H9 (cell line): Measurements from ENCODE around the gene SLC12A3. TPM values are rescaled to one million over a fixed set of nuclear protein-coding genes. Genes with fewer than 3 reads are reported as not detected.

Experiments used
- DNase-seq: peaks from one replicate; pipeline ENCODE4 v3.0.0-alpha.2; 2017
- H2AFZ ChIP-seq: one replicate; pipeline ENCODE4 v1.6.1; 2013; ENCODE audit warnings: mild to moderate bottlenecking, low read length, control low read depth, moderate library complexity
- H2AK5ac ChIP-seq: 2 replicates; pipeline ENCODE4 v1.6.1; 2013; ENCODE audit warnings: low read length, control low read depth, mixed read lengths; ENCODE audit not compliant: insufficient read length
- H2BK120ac ChIP-seq: one replicate; pipeline ENCODE4 v1.6.1; 2013; ENCODE audit warnings: low read depth, mild to moderate bottlenecking, low read length, control low read depth, inconsistent platforms; ENCODE audit not compliant: poor library complexity, severe bottlenecking
- H2BK12ac ChIP-seq: 2 replicates; pipeline ENCODE4 v1.6.1; 2013; ENCODE audit warnings: low read length, control low read depth, mixed read lengths, low read depth; ENCODE audit not compliant: insufficient read length
- H2BK15ac ChIP-seq: 2 replicates; pipeline ENCODE4 v1.6.1; 2013; ENCODE audit warnings: low read depth, low read length, control low read depth
- H2BK20ac ChIP-seq: one replicate; pipeline ENCODE4 v1.6.1; 2013; ENCODE audit warnings: low read depth, mild to moderate bottlenecking, low read length, control low read depth, inconsistent platforms; ENCODE audit not compliant: poor library complexity, severe bottlenecking
- H2BK5ac ChIP-seq: 2 replicates; pipeline ENCODE4 v1.6.1; 2013; ENCODE audit warnings: low read length, control low read depth, mixed read lengths; ENCODE audit not compliant: insufficient read length
- H3K14ac ChIP-seq: 2 replicates; pipeline ENCODE4 v1.6.1; 2013; ENCODE audit warnings: low read length, control low read depth; ENCODE audit not compliant: insufficient read depth
- H3K18ac ChIP-seq: 2 replicates; pipeline ENCODE4 v1.6.1; 2013; ENCODE audit warnings: low read depth, mild to moderate bottlenecking, mixed read lengths, low read length, control low read depth; ENCODE audit not compliant: insufficient read length
- H3K23ac ChIP-seq: 2 replicates; pipeline ENCODE4 v1.6.1; 2013; ENCODE audit warnings: low read length, control low read depth, mixed read lengths, low read depth; ENCODE audit not compliant: insufficient read length
- H3K23me2 ChIP-seq: 2 replicates; pipeline ENCODE4 v1.6.1; 2013; ENCODE audit warnings: low read depth, mild to moderate bottlenecking, mixed read lengths, low read length, control low read depth; ENCODE audit not compliant: insufficient read length, poor library complexity, severe bottlenecking
- H3K27ac ChIP-seq: 2 replicates; pipeline ENCODE4 v1.5.1; 2013; ENCODE audit warnings: low read length, control low read depth, mixed read lengths, low read depth; ENCODE audit not compliant: insufficient read length
- H3K27me3 ChIP-seq: 2 replicates; pipeline ENCODE4 v1.6.1; 2013; ENCODE audit warnings: low read length, control low read depth, inconsistent platforms; ENCODE audit not compliant: insufficient read depth
- H3K4ac ChIP-seq: 2 replicates; pipeline ENCODE4 v1.6.1; 2013; ENCODE audit warnings: low read depth, mild to moderate bottlenecking, control low read depth, inconsistent platforms, low read length, moderate library complexity
- H3K4me1 ChIP-seq: 2 replicates; pipeline ENCODE4 v1.6.1; 2013; ENCODE audit warnings: low read length, control low read depth, inconsistent platforms; ENCODE audit not compliant: insufficient read depth
- H3K4me2 ChIP-seq: 2 replicates; pipeline ENCODE4 v1.6.1; 2013; ENCODE audit warnings: low read length, control low read depth, mixed read lengths; ENCODE audit not compliant: insufficient read length, insufficient read depth
- H3K56ac ChIP-seq: 2 replicates; pipeline ENCODE4 v1.6.1; 2013; ENCODE audit warnings: low read depth, mild to moderate bottlenecking, mixed read lengths, low read length, control low read depth; ENCODE audit not compliant: insufficient read length
- H3K79me1 ChIP-seq: 2 replicates; pipeline ENCODE4 v1.6.1; 2013; ENCODE audit warnings: low read depth, mild to moderate bottlenecking, moderate library complexity, low read length, control low read depth, inconsistent platforms; ENCODE audit not compliant: insufficient read depth, poor library complexity, severe bottlenecking
- H3K79me2 ChIP-seq: 2 replicates; pipeline ENCODE4 v1.6.1; 2013; ENCODE audit warnings: low read length, control low read depth, inconsistent platforms; ENCODE audit not compliant: insufficient read depth
- H3K9ac ChIP-seq: 2 replicates; pipeline ENCODE4 v1.6.1; 2013; ENCODE audit warnings: low read length, control low read depth, mixed read lengths; ENCODE audit not compliant: insufficient read length; ENCODE audit errors: extremely low read depth
- H3K9me3 ChIP-seq: one replicate; pipeline ENCODE4 v1.6.1; 2013; ENCODE audit warnings: low read depth, low read length, inconsistent platforms; ENCODE audit not compliant: control insufficient read depth
- H3T11ph ChIP-seq: one replicate; pipeline ENCODE4 v1.6.1; 2013; ENCODE audit warnings: mild to moderate bottlenecking, low read length, control low read depth, inconsistent platforms
- H4K20me1 ChIP-seq: one replicate; pipeline ENCODE4 v1.6.1; 2013; ENCODE audit not compliant: control insufficient read depth, insufficient read length, insufficient read depth
- H4K5ac ChIP-seq: 2 replicates; pipeline ENCODE4 v1.6.1; 2013; ENCODE audit warnings: low read depth, mild to moderate bottlenecking, mixed read lengths, low read length, control low read depth; ENCODE audit not compliant: insufficient read length
- H4K8ac ChIP-seq: replicated peaks from 2 replicates; pipeline ENCODE4 v1.6.1; 2013; ENCODE audit warnings: low read length, control low read depth, mixed read lengths, low read depth; ENCODE audit not compliant: insufficient read length
- H4K91ac ChIP-seq: 2 replicates; pipeline ENCODE4 v1.6.1; 2013; ENCODE audit warnings: low read depth, mild to moderate bottlenecking, moderate library complexity, mixed read lengths, low read length, control low read depth; ENCODE audit not compliant: insufficient read length
- H3K27ac Mint-ChIP-seq, 3 experiments: 2 replicates in 2 of 3; 3 replicates in 1 of 3; pipeline ENCODE4 v1.8.0; 2020 to 2021; ENCODE audit warnings: mixed read lengths in 3 of 3, mild to moderate bottlenecking in 1 of 3, moderate library complexity in 1 of 3
- H3K27me3 Mint-ChIP-seq: 2 replicates; pipeline ENCODE4 v1.8.0; 2021; ENCODE audit warnings: low read depth, mild to moderate bottlenecking, moderate library complexity, mixed read lengths
- H3K36me3 Mint-ChIP-seq, 3 experiments: 2 replicates in 2 of 3; 3 replicates in 1 of 3; pipeline ENCODE4 v1.8.0; 2020 to 2021; ENCODE audit warnings: low read depth in 3 of 3, mixed read lengths in 3 of 3; ENCODE audit not compliant: insufficient read depth in 1 of 3
- H3K4me1 Mint-ChIP-seq, 2 experiments: 2 replicates each; pipeline ENCODE4 v1.8.0; 2020; ENCODE audit warnings: mixed read lengths in 2 of 2
- H3K4me3 Mint-ChIP-seq, 2 experiments: 2 replicates in 1 of 2; 3 replicates in 1 of 2; pipeline ENCODE4 v1.8.0; 2020 to 2021; ENCODE audit warnings: mild to moderate bottlenecking in 2 of 2, mixed read lengths in 2 of 2, moderate library complexity in 1 of 2
- H3K9me3 Mint-ChIP-seq, 2 experiments: 2 replicates in 1 of 2; 3 replicates in 1 of 2; pipeline ENCODE4 v1.8.0; 2020; ENCODE audit warnings: mild to moderate bottlenecking in 2 of 2, mixed read lengths in 2 of 2, moderate library complexity in 1 of 2
- WGBS: extraction: QIAGEN DNeasy Blood & Tissue Kit; methylation state at CpG from one replicate; pipeline ENCODE4 v1.1.7; 2013; ENCODE audit warnings: missing lambda C conversion rate, low lambda C conversion rate, mixed read lengths; ENCODE audit not compliant: insufficient read length; ENCODE audit errors: extremely low coverage; 5-methylcytosine and 5-hydroxymethylcytosine counted together
- total RNA-seq: library from RNA; stranded (reverse); gene quantifications from 2 replicates; pipeline ENCODE4 v1.2.1, GENCODE V29; 2021
- TF ChIP-seq, protein P1 (sequence below): fragments of 200-600 bp; sonication (generic); conservative IDR thresholded peaks from 3 replicates; pipeline ENCODE4 v1.8.0; 2021; ENCODE audit warnings: antibody characterized with exemption, mild to moderate bottlenecking

Gene SLC12A3
- total RNA-seq, 1 experiment from 2014 or later, result not detected

DNA sequence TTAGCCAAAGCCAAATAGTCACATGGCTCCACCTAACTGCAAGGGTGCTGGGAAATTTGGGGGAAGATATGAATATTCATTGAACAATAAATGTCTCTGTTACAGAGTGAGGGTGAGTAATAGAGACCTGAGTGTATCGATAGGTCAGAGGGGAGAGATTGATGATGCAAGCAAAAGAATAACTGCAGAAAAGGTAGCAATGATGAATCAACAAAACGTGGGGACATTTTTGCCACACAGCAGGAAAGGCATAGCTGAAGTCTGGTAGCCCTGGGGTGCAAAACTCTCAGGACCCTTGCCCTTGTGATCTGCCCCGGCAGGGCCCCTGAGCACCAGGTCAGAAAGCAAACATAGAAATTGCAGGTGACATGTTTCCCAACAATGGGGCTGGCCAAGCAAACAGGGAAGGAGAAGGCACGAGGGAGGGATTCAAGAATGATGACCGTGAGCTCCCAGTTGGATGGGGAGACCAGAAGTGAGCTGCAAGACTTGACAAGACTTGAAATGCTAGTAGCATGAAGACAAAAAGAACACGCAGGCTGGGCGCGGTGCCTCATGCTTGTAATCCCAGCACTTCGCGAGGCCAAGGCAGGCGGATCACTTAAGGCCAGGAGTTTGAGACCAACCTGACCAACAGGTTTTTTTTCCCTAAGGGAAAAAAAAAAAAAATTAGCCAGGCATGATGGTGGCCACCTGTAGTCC lies 54.2 kb downstream of the SLC12A3 start:
- H3K4ac ChIP-seq, result no peak overlapping the region
- TF ChIP-seq, protein P1, sequence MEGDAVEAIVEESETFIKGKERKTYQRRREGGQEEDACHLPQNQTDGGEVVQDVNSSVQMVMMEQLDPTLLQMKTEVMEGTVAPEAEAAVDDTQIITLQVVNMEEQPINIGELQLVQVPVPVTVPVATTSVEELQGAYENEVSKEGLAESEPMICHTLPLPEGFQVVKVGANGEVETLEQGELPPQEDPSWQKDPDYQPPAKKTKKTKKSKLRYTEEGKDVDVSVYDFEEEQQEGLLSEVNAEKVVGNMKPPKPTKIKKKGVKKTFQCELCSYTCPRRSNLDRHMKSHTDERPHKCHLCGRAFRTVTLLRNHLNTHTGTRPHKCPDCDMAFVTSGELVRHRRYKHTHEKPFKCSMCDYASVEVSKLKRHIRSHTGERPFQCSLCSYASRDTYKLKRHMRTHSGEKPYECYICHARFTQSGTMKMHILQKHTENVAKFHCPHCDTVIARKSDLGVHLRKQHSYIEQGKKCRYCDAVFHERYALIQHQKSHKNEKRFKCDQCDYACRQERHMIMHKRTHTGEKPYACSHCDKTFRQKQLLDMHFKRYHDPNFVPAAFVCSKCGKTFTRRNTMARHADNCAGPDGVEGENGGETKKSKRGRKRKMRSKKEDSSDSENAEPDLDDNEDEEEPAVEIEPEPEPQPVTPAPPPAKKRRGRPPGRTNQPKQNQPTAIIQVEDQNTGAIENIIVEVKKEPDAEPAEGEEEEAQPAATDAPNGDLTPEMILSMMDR, result no peak
- WGBS, result no CpG with 5 or more reads among the region's 11 CpGs
- no peaks in the 10 kb centered on the region for H3K9me3 ChIP-seq
- H3K27ac Mint-ChIP-seq, result no peak overlapping the region; a peak in 1 of 7 replicates
- H3K4me3 Mint-ChIP-seq, result no peak overlapping the region
- no peaks in the 10 kb centered on the region for H3K79me1 ChIP-seq
- peaks cover 15% of the 10 kb centered on the region for H3K27me3 Mint-ChIP-seq
- peaks cover 0 to 2% of the 10 kb centered on the region in 2 experiments; a peak in 1 of 5 replicates for H3K9me3 Mint-ChIP-seq
- no peak overlapping the region for H3K27ac ChIP-seq
- no peak overlapping the region for H3K14ac ChIP-seq
- no peaks in the 10 kb centered on the region for H3K23me2 ChIP-seq
- no peak overlapping the region for H2BK15ac ChIP-seq
- H4K91ac ChIP-seq, result no peak overlapping the region
- H4K5ac ChIP-seq, result no peak overlapping the region
- H3K56ac ChIP-seq, result no peak overlapping the region
- DNase-seq, result no peak
- no peak overlapping the region for H3K18ac ChIP-seq
- H3T11ph ChIP-seq, result no peak overlapping the region
- H3K4me2 ChIP-seq, result no peak overlapping the region
- H3K79me2 ChIP-seq, result no peaks in the 10 kb centered on the region
- no peaks in the 10 kb centered on the region for H3K27me3 ChIP-seq
- H3K4me1 Mint-ChIP-seq, result peaks cover 3 to 6% of the 10 kb centered on the region in 2 experiments; a peak in 1 of 4 replicates
- no peak overlapping the region for H3K9ac ChIP-seq
- H4K20me1 ChIP-seq, result no peaks in the 10 kb centered on the region
- H3K23ac ChIP-seq, result no peak overlapping the region
- no peak overlapping the region for H2BK5ac ChIP-seq
- H4K8ac ChIP-seq, result no peak overlapping the region
- no peak overlapping the region for H2AK5ac ChIP-seq
- no peak overlapping the region for H2BK120ac ChIP-seq
- H2AFZ ChIP-seq, result no peak overlapping the region
- no peak overlapping the region for H2BK20ac ChIP-seq
- H2BK12ac ChIP-seq, result no peak overlapping the region
- H3K4me1 ChIP-seq, result no peaks in the 10 kb centered on the region
- H3K36me3 Mint-ChIP-seq, result no peaks in the 10 kb centered on the region
